T-helper 22 cell (primary cell): Measurements from ENCODE around the gene FLT4.
"Not testable (repeated sequence)": the region's sequence is repeated elsewhere in the genome, so short reads cannot be mapped to it uniquely, and the experiment has no call there.

Experiments used
- DNase-seq: peaks from one replicate; pipeline ENCODE4 v3.0.0-alpha.2; 2020; ENCODE audit warnings: low read depth

Gene FLT4

GRCh38 chr5:180670157-180670556 lies 20.8 kb upstream of the FLT4 start:
- no peak for DNase-seq

GRCh38 chr5:180669661-180670060 lies 20.3 kb upstream of the FLT4 start:
- no peak for DNase-seq

GRCh38 chr5:180668835-180669596 lies 19.6 kb upstream of the FLT4 start:
- DNase-seq, result no peak

- no peak for DNase-seq
Observed at GRCh38 chr5:180666812-180667211, 17.4 kb upstream of the FLT4 start.

GRCh38 chr5:180665682-180666404 lies 16.4 kb upstream of the FLT4 start:
- DNase-seq, result no peak

GRCh38 chr5:180658774-180659564 lies 9.6 kb upstream of the FLT4 start:
- no peak for DNase-seq

GRCh38 chr5:180655243-180655642 lies 5.8 kb upstream of the FLT4 start:
- DNase-seq, result not testable (repeated sequence)

- no peak for DNase-seq
Observed at GRCh38 chr5:180652771-180653170, 3.4 kb upstream of the FLT4 start.

- DNase-seq, result no peak
Observed at GRCh38 chr5:180652346-180652745, 2.9 kb upstream of the FLT4 start.

GRCh38 chr5:180648658-180649296 lies 623 bp downstream of the FLT4 start:
- no peak for DNase-seq

- DNase-seq, result no peak
Observed at GRCh38 chr5:180647941-180648500, 1.4 kb downstream of the FLT4 start.

- DNase-seq, result no peak
Observed at GRCh38 chr5:180647465-180647864, 1.9 kb downstream of the FLT4 start.

- no peak for DNase-seq
Observed at GRCh38 chr5:180646963-180647305, 2.5 kb downstream of the FLT4 start.

GRCh38 chr5:180646289-180646962 lies 3.0 kb downstream of the FLT4 start:
- DNase-seq, result no peak

- no peak for DNase-seq
Observed at GRCh38 chr5:180645274-180646204, 3.9 kb downstream of the FLT4 start.

GRCh38 chr5:180644825-180645273 lies 4.6 kb downstream of the FLT4 start:
- no peak for DNase-seq

- no peak for DNase-seq
Observed at GRCh38 chr5:180644129-180644824, 5.1 kb downstream of the FLT4 start.

GRCh38 chr5:180643191-180643851 lies 6.1 kb downstream of the FLT4 start:
- DNase-seq, result no peak

GRCh38 chr5:180642779-180643178 lies 6.6 kb downstream of the FLT4 start:
- no peak for DNase-seq
